Fibroblast of lung (primary cell): ENCODE data around the gene ATG101.

Source experiments
- EZH2 ChIP-seq: IDR thresholded peaks from 2 replicates; pipeline ENCODE4 v1.5.1; 2012; ENCODE audit warnings: low read length, control low read depth, mild to moderate bottlenecking; ENCODE audit errors: missing control alignments
- TF ChIP-seq, protein P1 (sequence below), 2 donors: IDR thresholded peaks in 1 of 2; conservative IDR thresholded peaks in 1 of 2; 1 replicate in 1 of 2; 2 replicates in 1 of 2; pipeline ENCODE4 v1.5.1; 2011 to 2012; ENCODE audit warnings: low read length in 2 of 2, control low read depth in 1 of 2, inconsistent platforms in 1 of 2, low read depth in 1 of 2, mild to moderate bottlenecking in 1 of 2

- TF ChIP-seq, protein P1, sequence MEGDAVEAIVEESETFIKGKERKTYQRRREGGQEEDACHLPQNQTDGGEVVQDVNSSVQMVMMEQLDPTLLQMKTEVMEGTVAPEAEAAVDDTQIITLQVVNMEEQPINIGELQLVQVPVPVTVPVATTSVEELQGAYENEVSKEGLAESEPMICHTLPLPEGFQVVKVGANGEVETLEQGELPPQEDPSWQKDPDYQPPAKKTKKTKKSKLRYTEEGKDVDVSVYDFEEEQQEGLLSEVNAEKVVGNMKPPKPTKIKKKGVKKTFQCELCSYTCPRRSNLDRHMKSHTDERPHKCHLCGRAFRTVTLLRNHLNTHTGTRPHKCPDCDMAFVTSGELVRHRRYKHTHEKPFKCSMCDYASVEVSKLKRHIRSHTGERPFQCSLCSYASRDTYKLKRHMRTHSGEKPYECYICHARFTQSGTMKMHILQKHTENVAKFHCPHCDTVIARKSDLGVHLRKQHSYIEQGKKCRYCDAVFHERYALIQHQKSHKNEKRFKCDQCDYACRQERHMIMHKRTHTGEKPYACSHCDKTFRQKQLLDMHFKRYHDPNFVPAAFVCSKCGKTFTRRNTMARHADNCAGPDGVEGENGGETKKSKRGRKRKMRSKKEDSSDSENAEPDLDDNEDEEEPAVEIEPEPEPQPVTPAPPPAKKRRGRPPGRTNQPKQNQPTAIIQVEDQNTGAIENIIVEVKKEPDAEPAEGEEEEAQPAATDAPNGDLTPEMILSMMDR (conservative IDR thresholded peaks at IDR 0.05 in 1 of 2, IDR thresholded peaks at IDR 0.05 in 1 of 2; ENCODE audit: low read depth in 1 of 2, low read length in 2 of 2), result no peak
- no peak for TF ChIP-seq EZH2
These were observed 26.7 kb downstream of the ATG101 start for GRCh38 chr12:52096332-52097044.
